GM18861 (cell line): ENCODE measurements around the gene SNCG.
"Not testable (repeated sequence)": the region's sequence is repeated elsewhere in the genome, so short reads cannot be mapped to it uniquely, and the experiment has no call there.

ENCODE experiments used
- ATAC-seq: cut with Tn5 transposase; IDR thresholded peaks from one replicate; pipeline ENCODE4 v1.9.1; 2021; ENCODE audit not compliant: unreplicated experiment

The SNCG gene

GRCh38 chr10:86944907-86945306, 13.5 kb upstream of the SNCG start:
- ATAC-seq = no peak

DNA sequence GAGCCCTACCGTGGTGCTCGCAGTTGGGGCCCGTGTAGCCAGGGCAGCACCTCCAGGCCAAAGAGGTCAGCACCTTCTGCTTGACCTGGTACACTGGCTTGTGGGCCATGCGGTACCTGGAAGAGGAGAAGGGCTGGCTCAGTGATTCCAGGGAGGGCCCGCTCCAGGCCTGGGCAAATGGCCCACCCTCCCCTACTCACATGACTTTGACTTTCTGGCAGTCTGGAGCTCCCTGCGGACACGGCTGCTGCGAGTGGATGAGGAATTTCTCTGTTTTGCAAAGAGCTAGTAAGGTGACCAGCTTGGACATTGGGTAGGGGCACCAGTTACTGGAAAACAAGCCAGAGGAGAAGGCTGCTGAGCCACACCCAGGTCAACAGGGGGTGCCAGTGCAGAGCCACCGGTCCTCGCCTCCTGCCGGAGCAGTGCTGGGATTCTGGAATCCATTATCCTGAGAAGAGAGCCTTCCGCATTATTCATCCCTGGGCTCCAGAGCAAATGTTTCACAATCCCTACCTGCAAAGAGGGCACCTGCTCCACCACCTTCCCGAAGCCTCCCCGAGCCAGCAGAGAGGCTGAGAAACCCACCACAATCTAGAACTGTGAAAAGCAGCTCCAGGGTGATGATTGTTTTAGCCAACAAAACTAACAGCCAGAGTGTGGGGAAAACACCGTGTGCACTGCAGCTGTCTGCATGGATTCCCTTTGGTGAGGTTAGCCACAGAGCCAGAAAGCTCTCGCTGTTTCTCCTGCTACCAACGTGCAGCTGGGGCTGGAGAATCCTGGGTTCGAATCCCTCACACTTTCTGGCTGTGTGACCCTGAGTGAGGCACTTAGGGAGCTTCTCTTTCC, 12.8 kb upstream of the SNCG start:
- no peak for ATAC-seq

- ATAC-seq = no peak
Observed at GRCh38 chr10:86946213-86947155, 11.9 kb upstream of the SNCG start.

DNA sequence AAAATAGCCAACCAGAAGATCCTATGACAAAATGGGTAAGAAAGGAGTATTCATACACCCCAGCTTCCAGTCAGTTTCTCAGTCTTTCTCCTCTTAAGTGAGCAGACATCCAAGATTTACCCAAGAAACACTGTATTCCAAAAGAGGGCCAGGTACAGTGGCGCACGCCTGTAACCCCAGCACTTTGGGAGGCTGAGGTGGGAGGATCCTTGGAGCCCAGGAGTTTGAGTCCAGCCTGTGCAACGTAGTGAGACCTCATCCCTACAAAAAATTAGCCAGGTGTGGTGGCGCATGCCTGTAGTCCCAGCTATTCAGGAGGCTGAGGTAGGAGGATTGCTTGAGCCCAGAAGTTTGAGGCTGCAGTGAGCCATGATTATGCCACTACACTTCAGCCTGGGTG, 10.6 kb upstream of the SNCG start:
- not testable (repeated sequence) for ATAC-seq

GRCh38 chr10:86950349-86950748, 8.1 kb upstream of the SNCG start:
- ATAC-seq = no peak

DNA sequence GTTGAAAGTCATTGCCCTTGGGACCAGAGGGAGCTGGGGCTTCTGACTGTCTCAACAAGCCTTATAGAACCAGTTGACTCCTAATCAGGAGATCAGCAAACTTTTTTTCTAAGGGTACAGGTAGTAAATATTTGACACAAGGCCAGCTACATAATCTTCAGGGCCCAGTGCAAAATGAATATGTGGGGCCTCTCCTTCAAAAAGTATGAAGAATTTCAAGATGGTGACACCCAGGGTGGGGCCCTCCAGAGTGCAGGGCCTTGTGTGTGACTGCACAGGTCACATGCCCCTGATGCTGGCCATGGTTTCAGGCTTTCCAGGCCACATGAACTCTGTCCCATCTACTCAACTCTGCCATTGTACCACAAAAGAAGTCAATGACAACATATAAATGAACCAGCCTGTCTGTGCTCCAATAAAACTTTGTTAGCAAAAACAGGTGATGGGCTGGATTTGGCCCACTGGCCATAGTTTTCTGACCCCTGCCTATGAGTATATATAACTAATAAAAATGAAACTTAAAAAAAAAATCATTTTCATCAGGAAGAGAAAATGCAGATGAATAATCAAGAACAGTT, 7.1 kb upstream of the SNCG start:
- no peak for ATAC-seq

DNA sequence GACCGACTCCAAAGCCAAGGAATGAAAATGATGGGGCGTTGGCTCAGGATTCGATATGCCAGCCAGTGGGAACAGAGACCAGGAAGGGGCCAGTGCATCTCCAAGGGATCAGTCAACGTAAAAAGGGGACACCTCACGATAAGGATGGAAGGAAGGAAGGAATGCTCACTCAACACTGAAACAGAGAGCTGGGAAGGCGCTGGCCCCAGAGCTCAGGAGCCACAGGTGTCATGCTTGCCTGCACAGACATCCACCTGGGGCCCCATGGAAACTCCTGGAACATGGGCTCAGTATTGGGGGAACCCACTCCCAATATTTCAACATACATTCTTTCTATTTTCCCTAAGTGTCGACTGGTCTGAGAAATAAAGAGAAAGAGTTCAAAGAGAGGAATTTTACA, 6.3 kb upstream of the SNCG start:
- no peak for ATAC-seq

DNA sequence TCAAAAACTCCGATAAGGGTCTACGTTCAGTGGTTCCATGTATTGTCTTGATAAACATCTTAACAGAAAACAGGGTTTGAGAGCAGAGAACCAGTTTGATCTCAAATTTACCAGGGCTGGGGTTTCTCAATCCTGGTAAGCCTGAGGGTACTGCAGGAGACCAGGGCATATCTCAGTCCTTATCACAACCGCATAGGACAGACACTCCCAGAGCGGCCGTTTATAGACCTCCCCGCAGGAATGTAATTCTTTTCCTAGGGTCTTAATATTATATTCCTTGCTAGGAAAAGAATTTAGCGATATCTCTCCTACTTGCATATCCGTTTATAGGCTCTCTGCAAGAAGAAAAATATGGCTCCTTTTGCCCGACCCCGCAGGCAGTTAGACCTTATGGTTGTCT, 5.7 kb upstream of the SNCG start:
- ATAC-seq = not testable (repeated sequence)

- no peak for ATAC-seq
Observed at GRCh38 chr10:86953747-86954680, 4.4 kb upstream of the SNCG start.

DNA sequence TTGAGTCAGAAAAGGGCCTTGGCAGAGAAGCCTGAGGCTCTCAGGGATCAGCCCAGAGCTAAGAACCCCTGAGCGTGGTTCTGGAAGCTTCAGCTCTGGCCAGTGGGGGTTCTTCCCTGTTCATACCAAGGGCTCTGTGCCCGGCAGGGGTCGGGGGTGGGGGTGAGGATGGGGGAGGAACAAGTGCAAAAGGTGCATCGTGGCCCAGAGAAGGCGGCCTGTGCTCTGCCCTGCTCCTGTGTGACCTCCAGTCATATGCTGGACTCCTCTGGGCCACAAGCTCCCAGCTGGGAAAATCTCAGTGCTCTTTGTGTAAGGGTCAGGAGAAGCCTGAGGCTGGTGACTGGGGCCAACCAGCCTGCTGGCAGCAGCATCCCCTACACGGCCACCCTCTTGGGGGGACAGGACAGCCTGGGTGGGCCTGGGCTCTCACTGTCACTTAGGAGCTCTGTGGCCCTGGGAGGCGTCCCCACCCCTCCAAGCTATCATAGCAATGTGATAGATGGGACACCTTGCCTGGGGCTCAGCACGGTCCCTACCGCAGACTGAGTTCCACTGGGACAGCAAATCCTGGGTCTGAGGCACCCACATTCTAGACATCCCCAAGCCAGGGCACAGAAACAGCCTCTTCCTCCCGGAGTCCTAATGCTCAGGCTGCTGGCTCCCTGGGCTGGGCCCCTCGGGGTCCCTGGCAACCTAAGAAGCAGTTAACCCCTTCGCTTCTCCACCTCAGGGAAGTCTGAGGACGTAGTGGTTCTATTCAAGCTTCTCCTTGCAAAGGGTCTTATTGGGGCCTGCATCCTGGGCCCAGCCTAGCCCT, 3.5 kb upstream of the SNCG start:
- no peak for ATAC-seq

GRCh38 chr10:86955501-86956194, 2.8 kb upstream of the SNCG start:
- ATAC-seq = no peak

DNA sequence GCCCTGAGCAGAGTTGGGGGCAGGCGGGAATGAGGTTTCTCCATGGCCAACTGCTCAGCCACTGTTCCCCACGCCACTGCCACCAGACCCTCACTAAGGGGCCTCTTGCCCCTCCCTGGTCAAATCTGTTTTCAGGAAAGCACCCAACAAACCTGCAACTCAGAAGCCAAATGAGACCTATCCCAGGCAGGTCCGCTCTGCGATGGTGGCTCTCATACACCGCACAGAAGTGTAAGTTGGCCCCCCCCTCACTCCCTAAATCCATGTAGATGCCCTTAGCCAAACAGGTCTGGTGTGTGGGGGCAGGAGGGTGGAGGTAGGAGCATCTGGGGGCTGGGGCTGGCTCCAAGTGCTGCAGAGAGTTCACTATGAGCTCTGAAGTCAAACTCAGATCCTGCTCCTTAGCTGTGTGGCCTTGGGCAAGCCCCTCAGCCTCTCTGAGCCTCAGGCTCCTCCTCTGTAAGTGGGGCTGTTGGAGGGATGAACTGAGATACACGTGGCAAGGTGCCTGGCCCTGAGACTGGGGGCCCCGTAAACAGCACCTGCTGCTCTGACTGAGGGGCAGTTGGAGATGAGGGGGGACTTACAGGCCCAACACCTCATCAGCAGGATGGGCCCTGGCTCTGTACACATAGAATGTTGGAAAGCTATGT, 2.1 kb upstream of the SNCG start:
- no peak for ATAC-seq

- ATAC-seq = no peak
Observed at GRCh38 chr10:86956848-86957448, 1.5 kb upstream of the SNCG start.

GRCh38 chr10:86957471-86958115, 806 bp upstream of the SNCG start, which contains the start of gene MMRN2:
Gene MMRN2, minus strand, starts transcription at chr10:86957615. Its CDS starts 74 bp downstream, at chr10:86957541.
- no peak for ATAC-seq

- no peak for ATAC-seq
Observed at GRCh38 chr10:86958901-86959736, 720 bp downstream of the SNCG start.

DNA sequence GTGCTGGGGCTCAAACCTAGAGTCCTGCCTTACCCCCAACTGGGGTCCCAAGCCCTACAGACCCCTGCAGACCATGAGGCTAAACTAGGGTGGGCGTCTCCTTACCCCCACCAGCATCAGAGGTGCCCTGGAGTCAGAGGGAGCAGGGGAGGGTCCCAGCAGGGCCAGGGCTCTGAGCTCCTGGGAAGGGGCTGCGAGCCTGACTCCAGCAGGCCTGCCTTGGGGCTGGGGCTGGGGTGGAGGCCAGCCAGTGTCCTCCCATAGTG, 1.3 kb downstream of the SNCG start:
- no peak for ATAC-seq
